Panc1 (cell line): ENCODE results near the gene PPM1N. TPM values are rescaled to one million over a fixed set of nuclear protein-coding genes. Genes with fewer than 3 reads are reported as not detected.

Experiments used
- ATAC-seq: fragments of 200-7000 bp; cut with Tn5 transposase; 2 replicates; pipeline ENCODE4 v1.9.1; 2020; ENCODE audit warnings: mild to moderate bottlenecking, moderate library complexity
- BruUV-seq: library from RNA; stranded (reverse); fragments of 400-500 nt; replicated peaks from 2 replicates; lab custom pipeline; 2021; lab: Mats Ljungman, UMichigan
- CTCF ChIA-PET: fragments of 300-600 bp; sonication (Branson Sonifier 250); formaldehyde crosslinking; loops from one replicate; lab custom pipeline; 2022; ENCODE audit warnings: antibody characterized with exemption; lab: Charles Lee
- POLR2A ChIA-PET: fragments of 300-600 bp; sonication (Branson Sonifier 250); formaldehyde crosslinking; loops from one replicate; lab custom pipeline; 2022; ENCODE audit warnings: antibody characterized with exemption; lab: Charles Lee
- DNase-seq: peaks from one replicate; pipeline ENCODE4 v3.0.0-alpha.2; 2010; ENCODE audit warnings: low read depth, low spot score
- H3K27ac ChIP-seq: 2 replicates; pipeline ENCODE4 v1.5.1; 2011; ENCODE audit warnings: mild to moderate bottlenecking, low read length, inconsistent platforms
- H3K27me3 ChIP-seq: fragments of 200-500 bp; sonication (Bioruptor generic); 2 replicates; pipeline ENCODE4 v1.6.0; 2014; ENCODE audit warnings: low read length, inconsistent platforms; ENCODE audit not compliant: control insufficient read depth, insufficient read depth
- H3K36me3 ChIP-seq: fragments of 200-500 bp; sonication (Bioruptor generic); 2 replicates; pipeline ENCODE4 v1.5.1; 2014; ENCODE audit warnings: inconsistent platforms, mild to moderate bottlenecking, low read length, moderate library complexity; ENCODE audit not compliant: control insufficient read depth, insufficient read depth
- H3K4me1 ChIP-seq: 2 replicates; pipeline ENCODE4 v1.5.1; 2011; ENCODE audit warnings: inconsistent platforms, mild to moderate bottlenecking, low read length, moderate library complexity; ENCODE audit not compliant: control insufficient read depth, insufficient read depth
- H3K4me3 ChIP-seq, 2 experiments: 2 replicates each; pipeline ENCODE4 v1.5.1; 2011 to 2012; ENCODE audit warnings: low read depth in 2 of 2, low read length in 2 of 2, mild to moderate bottlenecking in 2 of 2, inconsistent platforms in 1 of 2, moderate library complexity in 1 of 2
- H3K9me3 ChIP-seq: fragments of 200-500 bp; sonication (Bioruptor generic); 2 replicates; pipeline ENCODE4 v1.5.1; 2014; ENCODE audit warnings: low read depth, mild to moderate bottlenecking, inconsistent platforms, low read length, moderate library complexity; ENCODE audit not compliant: control insufficient read depth, insufficient read depth
- CTCF ChIP-seq: fragments of 450-650 bp; IDR thresholded peaks from 2 replicates; pipeline ENCODE4 v1.5.1; 2017; ENCODE audit warnings: mild to moderate bottlenecking
- POLR2AphosphoS5 ChIP-seq: IDR thresholded peaks from 2 replicates; pipeline ENCODE4 v1.6.1; 2012; ENCODE audit warnings: mild to moderate bottlenecking, low read depth, low read length, moderate library complexity
- REST ChIP-seq, 2 experiments: IDR thresholded peaks; 2 replicates each; pipeline ENCODE4 v1.6.1; 2011 to 2012; ENCODE audit warnings: low read depth in 2 of 2, control low read depth in 1 of 2, low read length in 1 of 2, mild to moderate bottlenecking in 1 of 2, moderate library complexity in 1 of 2; ENCODE audit not compliant: insufficient read depth in 1 of 2
- SIN3A ChIP-seq: IDR thresholded peaks from 2 replicates; pipeline ENCODE4 v1.6.1; 2012; ENCODE audit warnings: low read depth, mild to moderate bottlenecking, low read length, moderate library complexity, borderline replicate concordance; ENCODE audit not compliant: insufficient read depth
- TCF7L2 ChIP-seq: IDR thresholded peaks from 2 replicates; pipeline ENCODE4 v1.6.1; 2011; ENCODE audit warnings: mild to moderate bottlenecking, low read depth, low read length, inconsistent platforms
- in situ Hi-C: cut with HindIII; loops from 2 replicates; pipeline ENCODE4 v1.10.0; 2016; ENCODE audit warnings: low sequenced_read_pairs, low pct_unique_long_range_greater_than_20kb
- intact Hi-C: fragments of 100-400 bp; cut with micrococcal nuclease; formaldehyde crosslinking; loops from one replicate; pipeline ENCODE4 v1.10.0; 2022; ENCODE audit not compliant: unreplicated experiment
- total RNA-seq: library from RNA; stranded (reverse); gene quantifications from one replicate; pipeline ENCODE4 v1.2.1, GENCODE V29; 2021; ENCODE audit not compliant: unreplicated experiment

The PPM1N gene
- total RNA-seq, 1 experiment from 2014 or later, result 3.3 TPM

GRCh38 chr19:45517641-45518468 lies 19.6 kb downstream of the PPM1N start:
- BruUV-seq, result no TSS peak
- H3K27me3 ChIP-seq, result no peaks in the 10 kb centered on the region
- no peak for ATAC-seq
- DNase-seq, result no peak
- H3K4me1 ChIP-seq, result peaks cover 17% of the 10 kb centered on the region
- in situ Hi-C loops, result no loop called here
- POLR2A ChIA-PET, result no interaction called here
- intact Hi-C loops, result no loop called here
- H3K27ac ChIP-seq, result peak overlapping the region; percentile 48; the same call in 1 of the 2 replicates
- no peak overlapping the region for H3K4me3 ChIP-seq
- CTCF ChIA-PET, result no interaction called here
- no peaks in the 10 kb centered on the region; the same call in 1 of the 2 replicates for H3K36me3 ChIP-seq
- no peaks in the 10 kb centered on the region for H3K9me3 ChIP-seq
- no peak for TF ChIP-seq REST (IDR thresholded peaks at IDR 0.05; ENCODE audit: insufficient read depth in 1 of 2, low read depth in 2 of 2, low read length in 1 of 2)

GRCh38 chr19:45518469-45518826 lies 20.2 kb downstream of the PPM1N start:
- intact Hi-C loops (no loop called here), in situ Hi-C loops (no loop called here)
- H3K9me3 ChIP-seq, result no peaks in the 10 kb centered on the region
- no peaks in the 10 kb centered on the region; the same call in 1 of the 2 replicates for H3K36me3 ChIP-seq
- CTCF ChIA-PET, result no interaction called here
- ATAC-seq (no peak), DNase-seq (no peak)
- H3K4me3 ChIP-seq, result no peak overlapping the region
- peaks cover 17% of the 10 kb centered on the region for H3K4me1 ChIP-seq
- no peaks in the 10 kb centered on the region for H3K27me3 ChIP-seq
- TF ChIP-seq TCF7L2, result no peak
- no peak for TF ChIP-seq CTCF
- TF ChIP-seq POLR2AphosphoS5, result no peak
- TF ChIP-seq REST (IDR thresholded peaks at IDR 0.05; ENCODE audit: insufficient read depth in 1 of 2, low read depth in 2 of 2, low read length in 1 of 2), result no peak
- TF ChIP-seq SIN3A, result no peak
- no peak overlapping the region for H3K27ac ChIP-seq
- POLR2A ChIA-PET, result no interaction called here
- BruUV-seq, result no TSS peak
